Limb (tissue), 2 donors: Measurements from ENCODE around the gene RADIL.
A peak's percentile ranks its signal among the peaks of the same experiment; 100 is the strongest.

Source experiments
- DNase-seq, 2 donors: peaks; one replicate each; pipeline ENCODE4 v3.0.0-alpha.2; 2016; ENCODE audit errors: extremely low spot score in 2 of 2

RADIL gene

GRCh38 chr7:4833176-4833575 is 50.3 kb downstream of the RADIL start:
- no peak for DNase-seq

- DNase-seq: no peak
Observed at GRCh38 chr7:4832711-4833110, 50.8 kb downstream of the RADIL start.

- no peak for DNase-seq
Observed at GRCh38 chr7:4831723-4832495, 51.6 kb downstream of the RADIL start.

- DNase-seq: peak; percentile 64 to 83
Observed at GRCh38 chr7:4830176-4830575, 53.3 kb downstream of the RADIL start.

GRCh38 chr7:4828720-4829383 is 54.7 kb downstream of the RADIL start:
- no peak for DNase-seq

GRCh38 chr7:4825081-4825480 is 58.4 kb downstream of the RADIL start:
- no peak for DNase-seq

- DNase-seq: no peak
Observed at GRCh38 chr7:4824120-4824775, 59.3 kb downstream of the RADIL start.

GRCh38 chr7:4823441-4824119 is 59.9 kb downstream of the RADIL start:
- no peak for DNase-seq

GRCh38 chr7:4822677-4823076 is 60.8 kb downstream of the RADIL start:
- no peak for DNase-seq

- DNase-seq: no peak
Observed at GRCh38 chr7:4820967-4821471, 62.5 kb downstream of the RADIL start.

GRCh38 chr7:4820405-4820966 is 63.0 kb downstream of the RADIL start:
- DNase-seq: no peak

GRCh38 chr7:4819560-4820404 is 63.7 kb downstream of the RADIL start:
- DNase-seq: peak; percentile 8 to 34

GRCh38 chr7:4818000-4818794 is 65.3 kb downstream of the RADIL start:
- peak; percentile 18 to 55 for DNase-seq

- no peak for DNase-seq
Observed at GRCh38 chr7:4817178-4817901, 66.2 kb downstream of the RADIL start.

GRCh38 chr7:4816419-4817080 is 67.0 kb downstream of the RADIL start:
- DNase-seq: no peak

- DNase-seq: no peak
Observed at GRCh38 chr7:4815609-4816418, 67.7 kb downstream of the RADIL start.

- no peak for DNase-seq
Observed at GRCh38 chr7:4815121-4815520, 68.4 kb downstream of the RADIL start.

- no peak for DNase-seq
Observed at GRCh38 chr7:4814433-4814832, 69.1 kb downstream of the RADIL start.
